TTC549 (cell line): ENCODE data around the gene SLC25A21.
"Not testable (repeated sequence)": the region's sequence is repeated elsewhere in the genome, so short reads cannot be mapped to it uniquely, and the experiment has no call there.

Experiments
- FAIRE-seq: peaks from 2 replicates; lab custom pipeline; 2012; peaks lifted over from hg19 to GRCh38; lab: Jason Lieb, UNC

The SLC25A21 gene

GRCh38 chr14:37088356-37089215 is 83.8 kb downstream of the SLC25A21 start:
- no peak for FAIRE-seq

- no peak for FAIRE-seq
Observed at GRCh38 chr14:37087520-37087919, 84.9 kb downstream of the SLC25A21 start.

GRCh38 chr14:37083599-37083998 is 88.8 kb downstream of the SLC25A21 start:
- no peak for FAIRE-seq

GRCh38 chr14:37082449-37082848 is 90.0 kb downstream of the SLC25A21 start:
- FAIRE-seq, result no peak

- no peak for FAIRE-seq
Observed at GRCh38 chr14:37081856-37082255, 90.5 kb downstream of the SLC25A21 start.

GRCh38 chr14:37081218-37081617 is 91.2 kb downstream of the SLC25A21 start:
- no peak for FAIRE-seq

GRCh38 chr14:37078131-37078530 is 94.3 kb downstream of the SLC25A21 start:
- no peak for FAIRE-seq

- not testable (repeated sequence) for FAIRE-seq
Observed at GRCh38 chr14:37074320-37074719, 98.1 kb downstream of the SLC25A21 start.

- no peak for FAIRE-seq
Observed at GRCh38 chr14:37063467-37064240, 108.8 kb downstream of the SLC25A21 start.

GRCh38 chr14:37062191-37062803 is 110.1 kb downstream of the SLC25A21 start:
- no peak for FAIRE-seq

GRCh38 chr14:37061697-37062096 is 110.7 kb downstream of the SLC25A21 start:
- no peak for FAIRE-seq

- FAIRE-seq, result no peak
Observed at GRCh38 chr14:37060496-37061260, 111.7 kb downstream of the SLC25A21 start.

- no peak for FAIRE-seq
Observed at GRCh38 chr14:37057776-37058175, 114.6 kb downstream of the SLC25A21 start.

GRCh38 chr14:37056473-37056872 is 115.9 kb downstream of the SLC25A21 start:
- no peak for FAIRE-seq

GRCh38 chr14:37054869-37055268 is 117.5 kb downstream of the SLC25A21 start:
- FAIRE-seq, result no peak

GRCh38 chr14:37054144-37054543 is 118.3 kb downstream of the SLC25A21 start:
- FAIRE-seq, result no peak

GRCh38 chr14:37051680-37052079 is 120.7 kb downstream of the SLC25A21 start:
- no peak for FAIRE-seq

- no peak for FAIRE-seq
Observed at GRCh38 chr14:37051153-37051552, 121.3 kb downstream of the SLC25A21 start.

GRCh38 chr14:37048666-37049071 is 123.7 kb downstream of the SLC25A21 start:
- FAIRE-seq, result no peak

GRCh38 chr14:37047996-37048395 is 124.4 kb downstream of the SLC25A21 start:
- FAIRE-seq, result no peak

- no peak for FAIRE-seq
Observed at GRCh38 chr14:37047226-37047625, 125.2 kb downstream of the SLC25A21 start.

- no peak for FAIRE-seq
Observed at GRCh38 chr14:37046815-37047214, 125.6 kb downstream of the SLC25A21 start.
